ENCODE results near the gene TNFRSF6B. TPM values are rescaled to one million over a fixed set of nuclear protein-coding genes. Genes with fewer than 3 reads are reported as not detected.
"Not testable (repeated sequence)": the region's sequence is repeated elsewhere in the genome, so short reads cannot be mapped to it uniquely, and the experiment has no call there.

Gene TNFRSF6B
- total RNA-seq, 1 donor, result 0.36 TPM

- no peak for DNase-seq (ENCODE audit: low read depth)
- no peak overlapping the region for H3K4me3 ChIP-seq (ENCODE audit: low read depth, low read length)
- no peak for TF ChIP-seq CTCF (IDR thresholded peaks at IDR 0.05; ENCODE audit: insufficient read depth, low read length)
Observed at GRCh38 chr20:63718996-63719395, 22.5 kb downstream of the TNFRSF6B start.

- DNase-seq (ENCODE audit: low read depth); H3K4me3 ChIP-seq (ENCODE audit: low read depth, low read length): not testable (repeated sequence)
Observed at GRCh38 chr20:63722967-63723622, 26.6 kb downstream of the TNFRSF6B start.

- not testable (repeated sequence) for DNase-seq (ENCODE audit: low read depth); H3K4me3 ChIP-seq (ENCODE audit: low read depth, low read length)
Observed at GRCh38 chr20:63730189-63730733, 33.8 kb downstream of the TNFRSF6B start.

GRCh38 chr20:63731410-63731809 lies 35.0 kb downstream of the TNFRSF6B start:
- no peak for TF ChIP-seq CTCF (IDR thresholded peaks at IDR 0.05; ENCODE audit: insufficient read depth, low read length)
- no peak overlapping the region for H3K4me3 ChIP-seq (ENCODE audit: low read depth, low read length)
- DNase-seq (ENCODE audit: low read depth), result no peak

GRCh38 chr20:63732118-63733095 lies 36.0 kb downstream of the TNFRSF6B start:
- no peak for TF ChIP-seq CTCF (IDR thresholded peaks at IDR 0.05; ENCODE audit: insufficient read depth, low read length)
- H3K4me3 ChIP-seq (ENCODE audit: low read depth, low read length), result no peak overlapping the region
- DNase-seq (ENCODE audit: low read depth), result no peak

- H3K4me3 ChIP-seq (ENCODE audit: low read depth, low read length), result no peak overlapping the region
- DNase-seq (ENCODE audit: low read depth), result no peak
- TF ChIP-seq CTCF (IDR thresholded peaks at IDR 0.05; ENCODE audit: insufficient read depth, low read length), result no peak
Observed at GRCh38 chr20:63733117-63733516, 36.7 kb downstream of the TNFRSF6B start.

GRCh38 chr20:63733579-63734081 lies 37.2 kb downstream of the TNFRSF6B start:
- no peak for TF ChIP-seq CTCF (IDR thresholded peaks at IDR 0.05; ENCODE audit: insufficient read depth, low read length)
- no peak for DNase-seq (ENCODE audit: low read depth)

More at GRCh38 chr20:63733579-63734081, 37.2 kb downstream of the TNFRSF6B start:
- H3K4me3 ChIP-seq (ENCODE audit: low read depth, low read length), result no peak overlapping the region
